Ovary (tissue), 3 donors: ENCODE results near the gene KMT2A.

Experiments used
- EP300 ChIP-seq: sonication (generic); formaldehyde crosslinking; IDR thresholded peaks from one replicate; pipeline ENCODE4 v1.6.1; 2017; ENCODE audit warnings: antibody characterized with exemption
- POLR2A ChIP-seq: fragments of 450-650 bp; IDR thresholded peaks from one replicate; pipeline ENCODE4 v1.6.1; 2017; ENCODE audit warnings: antibody characterized with exemption, mild to moderate bottlenecking, moderate library complexity
- TF ChIP-seq, protein P1 (sequence below), 3 donors: fragments of 450-650 bp in 2 of 3; fragments of 200-600 bp in 1 of 3; IDR thresholded peaks; one replicate each; pipeline versions ENCODE4 v1.5.1 to v1.8.0; 2016 to 2022; ENCODE audit warnings: antibody characterized with exemption in 3 of 3, mild to moderate bottlenecking in 1 of 3
- donor health status: DM: no; HTN: no; CAD: no.

DNA sequence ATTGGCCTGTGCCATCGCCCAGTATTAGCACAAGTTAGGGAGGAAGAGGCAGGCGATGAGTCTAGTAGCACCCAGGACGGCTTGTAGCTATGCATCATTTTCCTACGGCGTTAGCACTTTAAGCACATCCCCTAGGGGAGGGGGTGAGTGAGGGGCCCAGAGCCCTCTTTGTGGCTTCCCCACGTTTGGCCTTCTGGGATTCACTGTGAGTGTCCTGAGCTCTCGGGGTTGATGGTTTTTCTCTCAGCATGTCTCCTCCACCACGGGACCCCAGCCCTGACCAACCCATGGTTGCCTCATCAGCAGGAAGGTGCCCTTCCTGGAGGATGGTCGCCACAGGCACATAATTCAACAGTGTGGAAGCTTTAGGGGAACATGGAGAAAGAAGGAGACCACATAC is 99.0 kb downstream of the KMT2A start:
- TF ChIP-seq, protein P1, sequence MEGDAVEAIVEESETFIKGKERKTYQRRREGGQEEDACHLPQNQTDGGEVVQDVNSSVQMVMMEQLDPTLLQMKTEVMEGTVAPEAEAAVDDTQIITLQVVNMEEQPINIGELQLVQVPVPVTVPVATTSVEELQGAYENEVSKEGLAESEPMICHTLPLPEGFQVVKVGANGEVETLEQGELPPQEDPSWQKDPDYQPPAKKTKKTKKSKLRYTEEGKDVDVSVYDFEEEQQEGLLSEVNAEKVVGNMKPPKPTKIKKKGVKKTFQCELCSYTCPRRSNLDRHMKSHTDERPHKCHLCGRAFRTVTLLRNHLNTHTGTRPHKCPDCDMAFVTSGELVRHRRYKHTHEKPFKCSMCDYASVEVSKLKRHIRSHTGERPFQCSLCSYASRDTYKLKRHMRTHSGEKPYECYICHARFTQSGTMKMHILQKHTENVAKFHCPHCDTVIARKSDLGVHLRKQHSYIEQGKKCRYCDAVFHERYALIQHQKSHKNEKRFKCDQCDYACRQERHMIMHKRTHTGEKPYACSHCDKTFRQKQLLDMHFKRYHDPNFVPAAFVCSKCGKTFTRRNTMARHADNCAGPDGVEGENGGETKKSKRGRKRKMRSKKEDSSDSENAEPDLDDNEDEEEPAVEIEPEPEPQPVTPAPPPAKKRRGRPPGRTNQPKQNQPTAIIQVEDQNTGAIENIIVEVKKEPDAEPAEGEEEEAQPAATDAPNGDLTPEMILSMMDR (IDR thresholded peaks at IDR 0.05) = no peak
- TF ChIP-seq POLR2A (no peak), EP300 (no peak)
